Gastroesophageal sphincter (tissue), 4 donors: Measurements from ENCODE around the gene MACF1. TPM values are rescaled to one million over a fixed set of nuclear protein-coding genes. Genes with fewer than 3 reads are reported as not detected.
A peak's percentile ranks its signal among the peaks of the same experiment; 100 is the strongest.
"Not testable (repeated sequence)": the region's sequence is repeated elsewhere in the genome, so short reads cannot be mapped to it uniquely, and the experiment has no call there.

ENCODE experiments used
- ATAC-seq: fragments of 150-250 bp; one replicate; pipeline ENCODE4 v1.9.1; 2016; ENCODE audit warnings: mild to moderate bottlenecking, moderate library complexity
- H3K27ac ChIP-seq, 4 donors: fragments of 200-600 bp; sonication (generic) in 3 of 4; 1 replicate in 3 of 4; 2 replicates in 1 of 4; pipeline ENCODE4 v1.5.1; 2016 to 2019
- H3K27me3 ChIP-seq: fragments of 200-600 bp; sonication (generic); one replicate; pipeline ENCODE4 v1.5.1; 2019
- H3K36me3 ChIP-seq, 2 donors: fragments of 200-600 bp; sonication (generic); one replicate each; pipeline ENCODE4 v1.5.1; 2019; ENCODE audit warnings: control low read depth in 1 of 2
- H3K4me1 ChIP-seq, 3 donors: fragments of 200-600 bp; sonication (generic); 1 replicate in 2 of 3; 2 replicates in 1 of 3; pipeline ENCODE4 v1.5.1; 2016 to 2019; ENCODE audit warnings: control low read depth in 2 of 3
- H3K4me3 ChIP-seq, 2 donors: fragments of 200-600 bp; sonication (generic); one replicate each; pipeline ENCODE4 v1.5.1; 2019; ENCODE audit warnings: mild to moderate bottlenecking in 1 of 2, moderate library complexity in 1 of 2
- H3K9me3 ChIP-seq, 3 donors: fragments of 200-600 bp; sonication (generic); one replicate each; pipeline ENCODE4 v1.5.1; 2017 to 2019; ENCODE audit warnings: control low read depth in 2 of 3
- EP300 ChIP-seq: sonication (generic); formaldehyde crosslinking; IDR thresholded peaks from one replicate; pipeline ENCODE4 v1.6.1; 2017; ENCODE audit warnings: antibody characterized with exemption, mild to moderate bottlenecking
- POLR2A ChIP-seq, 2 donors: fragments of 450-650 bp; IDR thresholded peaks; one replicate each; pipeline ENCODE4 v1.6.1; 2017; ENCODE audit warnings: antibody characterized with exemption in 2 of 2, mild to moderate bottlenecking in 2 of 2, moderate library complexity in 1 of 2
- POLR2AphosphoS5 ChIP-seq: sonication (generic); formaldehyde crosslinking; IDR thresholded peaks from one replicate; pipeline ENCODE4 v1.6.1; 2017; ENCODE audit warnings: antibody characterized with exemption
- WGBS, 2 donors: methylation state at CpG; one replicate each; pipeline ENCODE4 v1.1.5; 2018; ENCODE audit warnings: low coverage in 1 of 2; 5-methylcytosine and 5-hydroxymethylcytosine counted together
- total RNA-seq, 4 donors: library from RNA; depleted of rRNA; stranded (reverse); fragments of >200 nt; gene quantifications; one replicate each; pipeline ENCODE4 v1.1.0, GENCODE V29; 2016
- TF ChIP-seq, protein P1 (sequence below), 4 experiments: fragments of 200-600 bp in 2 of 4; fragments of 450-650 bp in 2 of 4; sonication (generic) in 1 of 4; IDR thresholded peaks; one replicate each; pipeline ENCODE4 v1.5.1; 2017 to 2019; ENCODE audit warnings: antibody characterized with exemption in 4 of 4, mild to moderate bottlenecking in 2 of 4, moderate library complexity in 2 of 4

MACF1 gene
- total RNA-seq, 4 donors from 2014 or later = 454 to 752 (median 541) TPM

DNA sequence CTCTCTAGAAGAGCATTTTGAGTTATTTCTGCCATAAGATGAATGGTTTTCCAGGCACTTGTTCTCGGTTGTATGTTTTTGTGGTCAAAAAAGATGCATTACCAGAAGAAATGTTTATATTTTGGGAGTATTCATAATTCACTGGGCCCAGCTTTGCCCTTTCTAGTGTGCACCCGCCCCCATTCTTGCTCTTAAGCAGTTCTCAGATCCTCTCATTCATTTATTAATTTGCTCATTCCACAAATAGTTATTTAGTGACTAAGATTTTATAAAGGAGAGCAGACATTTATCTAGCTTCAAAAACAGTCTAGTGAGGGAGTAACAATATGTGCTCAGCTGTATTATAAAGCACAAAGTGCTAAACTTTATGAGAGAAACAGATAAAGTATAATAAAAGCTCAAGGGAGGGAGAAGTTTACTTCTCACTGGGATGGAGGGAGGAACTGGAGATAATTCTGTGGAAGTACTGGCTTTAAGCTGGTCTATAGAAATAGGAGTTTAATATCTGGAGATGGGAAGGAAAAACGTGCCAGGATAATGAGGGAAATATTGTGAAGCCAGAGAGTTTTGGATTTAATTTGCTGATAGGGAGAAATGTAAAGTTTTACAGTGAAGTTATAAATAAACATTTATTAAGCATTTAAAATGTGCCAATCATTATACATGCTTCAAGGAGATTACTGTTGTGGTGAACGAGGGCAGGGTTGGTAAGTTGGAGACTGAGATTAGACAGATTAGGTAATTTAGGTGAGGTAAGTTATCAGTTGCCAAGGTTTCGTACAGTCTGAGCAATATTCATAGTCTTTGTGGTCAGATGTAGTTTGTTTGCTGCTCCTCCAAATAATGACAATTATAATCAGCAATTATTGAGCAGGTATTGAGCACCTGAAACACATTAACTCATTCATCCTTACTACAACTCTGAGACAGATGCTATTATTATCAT, 9.1 kb upstream of the MACF1 start:
- Histone ChIP-seq H3K27me3 (no peaks in the 10 kb centered on the region), H3K9me3 (no peaks in the 10 kb centered on the region), H3K4me1 (peaks cover 19 to 85% (median 38%) of the 10 kb centered on the region in 3 donors), H3K27ac (peak overlapping the region; percentile 78 to 91 (median 82)), H3K36me3 (no peaks in the 10 kb centered on the region), H3K4me3 (no peak overlapping the region)
- ATAC-seq = no peak
- no peak for TF ChIP-seq POLR2A (IDR thresholded peaks at IDR 0.05)
- TF ChIP-seq POLR2AphosphoS5 = peak; percentile 71
- 16 to 24% methylated on average over 5 of the region's 5 CpGs for WGBS, 2 donors

DNA sequence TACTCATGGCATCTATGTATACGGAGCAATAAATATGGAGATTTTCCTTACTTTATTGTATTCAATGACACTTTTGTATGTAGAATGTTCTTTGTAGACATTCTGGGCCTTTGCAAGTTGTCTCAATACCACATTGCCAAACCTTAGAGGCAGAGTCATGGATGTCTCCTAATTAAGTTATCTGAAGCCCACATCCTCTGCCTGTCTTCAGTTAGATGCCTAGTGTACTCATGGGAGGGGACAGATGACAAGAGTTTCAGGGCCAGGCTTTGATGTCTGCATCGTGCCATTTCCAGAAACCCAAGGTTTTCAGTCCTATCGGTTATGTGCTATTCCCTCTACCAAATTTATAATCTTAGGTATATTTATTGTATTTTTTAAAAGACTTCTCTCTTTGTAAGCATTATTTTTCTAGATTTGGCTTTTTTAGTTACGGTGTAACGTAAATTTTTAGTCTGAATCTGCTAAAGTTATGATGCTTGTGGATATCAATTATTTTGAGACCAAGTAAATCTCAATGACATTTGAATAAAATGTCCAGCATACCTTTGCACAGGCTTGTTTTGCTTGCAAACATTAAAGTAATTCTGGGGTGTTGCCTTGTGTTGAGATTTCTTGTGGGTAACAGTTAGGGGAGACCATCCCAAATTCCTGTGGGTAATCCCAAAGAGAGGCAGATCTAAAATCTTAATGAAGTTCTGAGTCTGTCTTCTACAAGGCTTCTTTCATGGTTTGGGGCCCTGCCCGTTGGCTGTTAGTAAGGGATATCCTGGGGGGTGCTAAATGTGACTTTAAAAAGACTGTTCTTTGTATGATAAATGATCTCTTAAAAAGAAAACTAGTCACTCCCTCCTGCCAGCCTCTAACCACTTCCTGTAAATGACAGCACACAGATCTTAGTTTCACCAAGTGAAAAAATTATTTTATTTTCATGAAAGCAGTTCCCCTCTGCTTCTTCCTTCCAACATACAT, 8.0 kb upstream of the MACF1 start:
- H3K27ac ChIP-seq = peak overlapping the region; percentile 78 to 91 (median 82)
- no peak for ATAC-seq
- 67 to 69% methylated on average over 6 of the region's 6 CpGs for WGBS, 2 donors

GRCh38 chr1:39199593-39199992, 4.9 kb upstream of the MACF1 start:
- no peak for ATAC-seq
- Histone ChIP-seq H3K4me1 (peaks cover 9 to 74% (median 31%) of the 10 kb centered on the region in 3 donors), H3K27me3 (no peaks in the 10 kb centered on the region), H3K36me3 (no peaks in the 10 kb centered on the region), H3K4me3 (no peak overlapping the region), H3K9me3 (no peaks in the 10 kb centered on the region), H3K27ac (peak overlapping the region in 3 of 4 donors; percentile 47 to 91 (median 59))
- WGBS, 2 donors = 82 to 83% methylated on average over 1 of the region's 1 CpG
- TF ChIP-seq EP300 (no peak), POLR2A (IDR thresholded peaks at IDR 0.05) (no peak), POLR2AphosphoS5 (no peak)
- TF ChIP-seq, protein P1, sequence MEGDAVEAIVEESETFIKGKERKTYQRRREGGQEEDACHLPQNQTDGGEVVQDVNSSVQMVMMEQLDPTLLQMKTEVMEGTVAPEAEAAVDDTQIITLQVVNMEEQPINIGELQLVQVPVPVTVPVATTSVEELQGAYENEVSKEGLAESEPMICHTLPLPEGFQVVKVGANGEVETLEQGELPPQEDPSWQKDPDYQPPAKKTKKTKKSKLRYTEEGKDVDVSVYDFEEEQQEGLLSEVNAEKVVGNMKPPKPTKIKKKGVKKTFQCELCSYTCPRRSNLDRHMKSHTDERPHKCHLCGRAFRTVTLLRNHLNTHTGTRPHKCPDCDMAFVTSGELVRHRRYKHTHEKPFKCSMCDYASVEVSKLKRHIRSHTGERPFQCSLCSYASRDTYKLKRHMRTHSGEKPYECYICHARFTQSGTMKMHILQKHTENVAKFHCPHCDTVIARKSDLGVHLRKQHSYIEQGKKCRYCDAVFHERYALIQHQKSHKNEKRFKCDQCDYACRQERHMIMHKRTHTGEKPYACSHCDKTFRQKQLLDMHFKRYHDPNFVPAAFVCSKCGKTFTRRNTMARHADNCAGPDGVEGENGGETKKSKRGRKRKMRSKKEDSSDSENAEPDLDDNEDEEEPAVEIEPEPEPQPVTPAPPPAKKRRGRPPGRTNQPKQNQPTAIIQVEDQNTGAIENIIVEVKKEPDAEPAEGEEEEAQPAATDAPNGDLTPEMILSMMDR (IDR thresholded peaks at IDR 0.05) = no peak

More for the DNA sequence above, 8.0 kb upstream of the MACF1 start:
- no peaks in the 10 kb centered on the region for H3K27me3 ChIP-seq
- no peaks in the 10 kb centered on the region for H3K36me3 ChIP-seq
- peaks cover 16 to 80% (median 38%) of the 10 kb centered on the region in 3 donors for H3K4me1 ChIP-seq
- no peak overlapping the region for H3K4me3 ChIP-seq
- H3K9me3 ChIP-seq = no peaks in the 10 kb centered on the region
- TF ChIP-seq POLR2A (IDR thresholded peaks at IDR 0.05) = no peak
- peak; percentile 8 for TF ChIP-seq POLR2AphosphoS5

DNA sequence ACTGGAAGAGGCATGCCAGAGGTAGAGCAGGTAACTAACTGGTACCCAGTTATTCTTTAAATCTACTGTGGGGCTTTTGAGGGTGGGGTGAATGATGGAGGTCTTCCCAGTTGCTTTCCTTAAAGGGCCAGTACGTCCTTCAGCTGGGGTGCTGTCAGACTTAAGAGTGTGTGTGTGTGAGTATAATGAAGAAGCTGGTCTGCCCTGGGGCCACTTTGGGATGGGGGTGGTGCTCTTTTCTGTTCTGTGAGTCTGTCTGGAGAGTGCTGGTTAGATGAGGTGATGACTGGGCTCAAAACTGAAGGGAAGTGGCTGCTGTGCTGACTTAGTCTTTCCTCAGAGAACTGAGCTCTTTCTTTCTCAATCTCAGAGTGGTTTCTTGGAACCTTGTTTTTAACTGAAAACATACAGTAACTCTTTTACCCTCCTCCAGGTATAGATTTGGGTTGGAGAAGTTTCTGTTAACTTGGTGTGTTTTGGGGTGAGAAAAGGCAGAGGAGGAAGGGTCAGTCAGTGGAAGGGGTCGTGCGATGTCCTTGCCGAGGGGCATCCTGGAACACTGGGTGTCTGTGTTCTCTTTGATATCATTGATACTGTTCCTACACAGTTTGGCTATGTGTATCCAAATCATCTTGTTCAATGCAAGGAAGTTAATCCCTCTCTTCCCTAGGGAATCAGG, 746 bp downstream of the MACF1 start:
- TF ChIP-seq, protein P1 (IDR thresholded peaks at IDR 0.05) = no peak
- TF ChIP-seq POLR2AphosphoS5 = no peak
- no peak for TF ChIP-seq EP300
- no peak for TF ChIP-seq POLR2A (IDR thresholded peaks at IDR 0.05)
- peak; percentile 66 for ATAC-seq
- Histone ChIP-seq H3K4me1 (peaks cover 0 to 78% (median 8%) of the 10 kb centered on the region in 3 donors), H3K27ac (peak overlapping the region; percentile 91 to 100 (median 92)), H3K27me3 (no peaks in the 10 kb centered on the region), H3K9me3 (no peaks in the 10 kb centered on the region), H3K36me3 (no peaks in the 10 kb centered on the region), H3K4me3 (peak overlapping the region; percentile 48 to 59)
- 0 to 7% methylated on average over 1 to 3 of the region's 4 CpGs for WGBS, 2 donors

DNA sequence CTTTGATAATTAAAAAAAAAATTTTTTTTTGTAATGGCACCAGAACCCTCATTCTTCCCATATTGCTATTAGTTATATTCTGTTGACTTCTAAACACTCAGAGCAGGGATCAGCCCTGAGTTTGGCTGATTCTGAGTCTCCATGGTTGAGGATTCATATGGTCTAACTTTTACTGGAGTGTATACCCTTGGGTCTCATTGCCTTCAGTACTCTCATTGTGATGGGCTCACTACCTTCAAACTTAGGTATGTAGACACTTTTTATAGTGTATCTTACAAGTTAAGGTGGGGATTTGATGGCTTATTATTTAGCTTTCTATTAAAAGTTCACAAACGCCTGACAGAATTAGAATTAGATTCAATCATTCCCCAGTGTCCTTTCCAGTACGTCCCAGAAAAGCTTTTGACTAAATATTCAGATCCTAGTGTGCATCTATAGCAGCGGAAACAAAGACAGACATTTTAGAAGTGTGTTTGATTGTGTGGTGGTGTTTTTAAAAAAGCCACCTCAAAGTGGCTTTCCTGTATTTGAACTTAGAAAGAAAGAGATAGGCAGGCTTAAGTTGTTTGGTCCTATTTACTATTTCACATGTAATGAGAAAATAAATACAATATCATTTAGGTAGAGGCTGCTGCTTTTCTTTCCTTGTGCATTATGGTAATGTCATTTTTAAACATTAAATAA, 1.4 kb downstream of the MACF1 start:
- Histone ChIP-seq H3K36me3 (no peaks in the 10 kb centered on the region), H3K27me3 (no peaks in the 10 kb centered on the region), H3K27ac (peak overlapping the region; percentile 91 to 100 (median 92)), H3K4me3 (peak overlapping the region; percentile 48 to 59), H3K9me3 (no peaks in the 10 kb centered on the region), H3K4me1 (peaks cover 0 to 82% (median 8%) of the 10 kb centered on the region in 3 donors)
- WGBS, 2 donors = 6 to 9% methylated on average over 2 to 3 of the region's 3 CpGs
- no peak for ATAC-seq
- no peak for TF ChIP-seq POLR2A (IDR thresholded peaks at IDR 0.05)
- TF ChIP-seq, protein P1 (IDR thresholded peaks at IDR 0.05) = no peak
- TF ChIP-seq POLR2AphosphoS5 = no peak
- TF ChIP-seq EP300 = no peak

DNA sequence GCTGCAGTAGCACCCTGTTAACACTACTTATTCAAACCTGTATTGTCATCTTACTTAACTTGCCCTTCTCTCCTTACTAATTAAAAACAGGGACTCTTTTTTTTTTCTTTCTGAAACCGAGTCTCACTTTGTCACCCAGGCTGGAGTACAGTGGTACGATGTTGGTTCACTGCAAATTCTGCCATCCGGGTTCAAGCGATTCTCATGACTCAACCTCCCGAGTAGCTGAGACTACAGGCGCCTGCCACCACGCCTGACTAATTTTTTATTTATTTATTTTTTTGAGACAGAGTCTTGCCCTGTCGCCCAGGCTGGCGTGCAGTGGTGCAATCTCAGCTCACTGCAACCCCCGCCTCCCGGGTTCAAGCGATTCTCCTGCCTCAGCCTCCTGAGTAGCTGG, 3.9 kb downstream of the MACF1 start:
- not testable (repeated sequence) for H3K27me3 ChIP-seq, H3K4me3 ChIP-seq, ATAC-seq, H3K36me3 ChIP-seq, H3K9me3 ChIP-seq
- H3K4me1 ChIP-seq = peaks cover 0 to 88% (median 10%) of the 10 kb centered on the region in 3 donors
- 79 to 84% methylated on average over 5 to 8 of the region's 12 CpGs for WGBS, 2 donors
- H3K27ac ChIP-seq = peak overlapping the region in 3 of 4 donors; percentile 21 to 91 (median 91)
